NCI-H2196 treated with DMSO at 0.1 percent for 48 hours (cell line): ENCODE results near the gene OR6J1.
"Not testable (repeated sequence)": the region's sequence is repeated elsewhere in the genome, so short reads cannot be mapped to it uniquely, and the experiment has no call there.

Experiments used
- DNase-seq: peaks from one replicate; lab custom pipeline; 2025; ENCODE audit not compliant: unreplicated experiment; lab: John Stamatoyannopoulos, UW

OR6J1 gene

GRCh38 chr14:22651586-22651985 lies 7.4 kb upstream of the OR6J1 start:
- DNase-seq, result no peak

GRCh38 chr14:22650960-22651521 lies 6.9 kb upstream of the OR6J1 start:
- no peak for DNase-seq

- no peak for DNase-seq
These were observed 6.0 kb upstream of the OR6J1 start for GRCh38 chr14:22650046-22650739.

GRCh38 chr14:22648506-22648905 lies 4.4 kb upstream of the OR6J1 start:
- no peak for DNase-seq

GRCh38 chr14:22646570-22647254 lies 2.6 kb upstream of the OR6J1 start:
- DNase-seq, result no peak

- DNase-seq, result no peak
These were observed 2.3 kb downstream of the OR6J1 start for GRCh38 chr14:22641846-22642245.

GRCh38 chr14:22640192-22640591 lies 4.0 kb downstream of the OR6J1 start:
- DNase-seq, result no peak

- DNase-seq, result not testable (repeated sequence)
These were observed 8.2 kb downstream of the OR6J1 start for GRCh38 chr14:22635980-22636379.

GRCh38 chr14:22634233-22634900 lies 9.8 kb downstream of the OR6J1 start:
- DNase-seq, result no peak

- DNase-seq, result no peak
These were observed 13.7 kb downstream of the OR6J1 start for GRCh38 chr14:22630486-22630885.

- no peak for DNase-seq
These were observed 14.1 kb downstream of the OR6J1 start for GRCh38 chr14:22630066-22630465.

GRCh38 chr14:22629361-22629760 lies 14.8 kb downstream of the OR6J1 start:
- no peak for DNase-seq

- DNase-seq, result no peak
These were observed 16.5 kb downstream of the OR6J1 start for GRCh38 chr14:22627506-22628263.

- DNase-seq, result no peak
These were observed 17.6 kb downstream of the OR6J1 start for GRCh38 chr14:22626590-22626989.

GRCh38 chr14:22623047-22623446 lies 21.1 kb downstream of the OR6J1 start:
- DNase-seq, result no peak

- no peak for DNase-seq
These were observed 21.9 kb downstream of the OR6J1 start for GRCh38 chr14:22622255-22622654.

- DNase-seq, result not testable (repeated sequence)
These were observed 28.4 kb downstream of the OR6J1 start for GRCh38 chr14:22615765-22616164.

GRCh38 chr14:22614240-22614799 lies 29.8 kb downstream of the OR6J1 start:
- no peak for DNase-seq

- DNase-seq, result no peak
These were observed 30.4 kb downstream of the OR6J1 start for GRCh38 chr14:22613736-22614239.

- no peak for DNase-seq
These were observed 31.0 kb downstream of the OR6J1 start for GRCh38 chr14:22613106-22613695.
